Endothelial cell of umbilical vein (primary cell): ENCODE measurements around the gene KLK2.

Source experiments
- EZH2 ChIP-seq: IDR thresholded peaks from 2 replicates; pipeline ENCODE4 v1.6.1; 2012; ENCODE audit warnings: borderline replicate concordance, low read depth, mild to moderate bottlenecking, moderate library complexity, low read length, inconsistent platforms; ENCODE audit not compliant: severe bottlenecking
- FOS ChIP-seq: IDR thresholded peaks from 2 replicates; pipeline ENCODE4 v1.6.1; 2011; ENCODE audit warnings: mild to moderate bottlenecking, low read length, moderate library complexity, borderline replicate concordance; ENCODE audit not compliant: insufficient read depth
- GATA2 ChIP-seq: IDR thresholded peaks from 2 replicates; pipeline ENCODE4 v1.7.0; 2011; ENCODE audit warnings: low read depth, mild to moderate bottlenecking, moderate library complexity, mixed read lengths, low read length; ENCODE audit not compliant: insufficient read length, insufficient read depth
- MYC ChIP-seq: IDR thresholded peaks from one replicate; pipeline ENCODE4 v1.6.1; 2011; ENCODE audit warnings: mild to moderate bottlenecking, low read depth, low read length
- POLR2A ChIP-seq: IDR thresholded peaks from 2 replicates; pipeline ENCODE4 v1.6.1; 2012; ENCODE audit warnings: low read depth, mild to moderate bottlenecking, control low read depth, low read length
- POLR2AphosphoS5 ChIP-seq: IDR thresholded peaks from 2 replicates; pipeline ENCODE4 v1.6.1; 2012; ENCODE audit warnings: low read depth, mild to moderate bottlenecking, control low read depth, low read length, moderate library complexity; ENCODE audit not compliant: insufficient read depth
- TF ChIP-seq, protein P1 (sequence below): IDR thresholded peaks from 2 replicates; pipeline ENCODE4 v1.6.1; 2011; ENCODE audit not compliant: insufficient read depth, insufficient read length
- TF ChIP-seq, protein P2 (sequence below), 2 donors: IDR thresholded peaks; 1 replicate in 1 of 2; 2 replicates in 1 of 2; pipeline ENCODE4 v1.5.1; 2011; ENCODE audit warnings: low read length in 2 of 2, mild to moderate bottlenecking in 2 of 2, moderate library complexity in 2 of 2, control low read depth in 1 of 2, inconsistent platforms in 1 of 2, low read depth in 1 of 2; ENCODE audit not compliant: insufficient read depth in 1 of 2; ENCODE audit errors: extremely low read depth in 1 of 2

DNA sequence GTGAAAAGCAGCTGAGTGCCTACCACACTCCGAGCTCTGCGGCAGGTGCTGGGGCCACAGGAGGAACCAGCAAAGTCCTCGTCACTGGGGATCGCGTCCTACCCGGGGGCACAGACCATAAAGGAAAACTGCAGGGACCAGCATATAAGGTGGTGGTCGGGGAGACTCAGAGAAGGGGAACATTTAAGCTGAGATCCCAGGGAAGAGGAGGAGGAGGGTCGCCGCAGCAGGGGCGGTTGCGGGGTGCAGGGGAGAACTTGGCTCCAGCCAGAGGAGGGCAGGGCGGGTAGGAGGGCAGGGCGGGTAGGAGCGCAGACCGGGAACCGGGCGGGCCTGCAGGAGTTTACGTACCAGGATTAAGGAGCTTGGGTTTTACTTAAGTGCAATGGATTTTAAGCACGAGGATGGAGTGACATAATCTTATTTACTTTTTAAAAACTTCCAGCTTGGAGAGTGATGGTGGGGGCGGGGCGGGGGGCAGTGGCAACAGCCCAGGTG lies 38.9 kb downstream of the KLK2 start:
- TF ChIP-seq, protein P1, sequence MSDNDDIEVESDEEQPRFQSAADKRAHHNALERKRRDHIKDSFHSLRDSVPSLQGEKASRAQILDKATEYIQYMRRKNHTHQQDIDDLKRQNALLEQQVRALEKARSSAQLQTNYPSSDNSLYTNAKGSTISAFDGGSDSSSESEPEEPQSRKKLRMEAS, result no peak
- TF ChIP-seq GATA2 (no peak), POLR2A (no peak), MYC (no peak), POLR2AphosphoS5 (no peak), FOS (no peak), EZH2 (no peak)
- TF ChIP-seq, protein P2, sequence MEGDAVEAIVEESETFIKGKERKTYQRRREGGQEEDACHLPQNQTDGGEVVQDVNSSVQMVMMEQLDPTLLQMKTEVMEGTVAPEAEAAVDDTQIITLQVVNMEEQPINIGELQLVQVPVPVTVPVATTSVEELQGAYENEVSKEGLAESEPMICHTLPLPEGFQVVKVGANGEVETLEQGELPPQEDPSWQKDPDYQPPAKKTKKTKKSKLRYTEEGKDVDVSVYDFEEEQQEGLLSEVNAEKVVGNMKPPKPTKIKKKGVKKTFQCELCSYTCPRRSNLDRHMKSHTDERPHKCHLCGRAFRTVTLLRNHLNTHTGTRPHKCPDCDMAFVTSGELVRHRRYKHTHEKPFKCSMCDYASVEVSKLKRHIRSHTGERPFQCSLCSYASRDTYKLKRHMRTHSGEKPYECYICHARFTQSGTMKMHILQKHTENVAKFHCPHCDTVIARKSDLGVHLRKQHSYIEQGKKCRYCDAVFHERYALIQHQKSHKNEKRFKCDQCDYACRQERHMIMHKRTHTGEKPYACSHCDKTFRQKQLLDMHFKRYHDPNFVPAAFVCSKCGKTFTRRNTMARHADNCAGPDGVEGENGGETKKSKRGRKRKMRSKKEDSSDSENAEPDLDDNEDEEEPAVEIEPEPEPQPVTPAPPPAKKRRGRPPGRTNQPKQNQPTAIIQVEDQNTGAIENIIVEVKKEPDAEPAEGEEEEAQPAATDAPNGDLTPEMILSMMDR (IDR thresholded peaks at IDR 0.05; ENCODE audit: extremely low read depth in 1 of 2, insufficient read depth in 1 of 2, low read depth in 1 of 2, low read length in 2 of 2), result no peak
